ENCODE results near the gene FRRS1L. TPM values are rescaled to one million over a fixed set of nuclear protein-coding genes. Genes with fewer than 3 reads are reported as not detected.

The FRRS1L gene
- total and polyA plus RNA-seq, 2 of the 13 experiments (the other 11 are each of a cell fraction or from before 2014, with no cell fraction given), result 0.02 to 0.03 TPM

DNA sequence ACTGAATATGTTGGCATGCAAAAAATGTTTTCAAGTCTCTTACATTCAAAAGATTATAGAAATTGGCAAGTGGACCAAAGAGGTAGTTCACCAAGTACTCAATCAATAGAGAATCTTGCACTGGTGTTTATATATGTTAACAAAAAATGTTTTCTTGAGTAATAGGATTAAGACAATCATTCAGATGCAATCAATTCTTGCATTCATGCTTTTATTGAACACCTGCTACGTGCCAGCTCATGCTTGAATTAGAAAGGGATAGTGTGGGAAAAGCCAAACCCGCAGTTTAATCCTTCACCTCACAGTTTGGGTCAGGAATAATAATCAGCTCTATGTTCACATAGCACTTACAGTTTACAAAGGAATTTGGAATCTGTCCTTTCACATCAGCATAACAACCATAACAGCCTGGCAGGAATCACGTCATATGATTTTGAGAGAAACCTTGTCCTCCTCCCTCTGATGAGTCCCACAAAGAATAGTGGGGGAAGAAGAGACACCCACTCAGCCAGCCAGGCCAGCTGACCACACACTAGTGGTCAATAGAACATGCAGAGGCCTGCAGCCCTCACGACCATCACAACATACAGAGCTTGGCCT lies 36.8 kb upstream of the FRRS1L start (continued):
- TF ChIP-seq, protein P1, sequence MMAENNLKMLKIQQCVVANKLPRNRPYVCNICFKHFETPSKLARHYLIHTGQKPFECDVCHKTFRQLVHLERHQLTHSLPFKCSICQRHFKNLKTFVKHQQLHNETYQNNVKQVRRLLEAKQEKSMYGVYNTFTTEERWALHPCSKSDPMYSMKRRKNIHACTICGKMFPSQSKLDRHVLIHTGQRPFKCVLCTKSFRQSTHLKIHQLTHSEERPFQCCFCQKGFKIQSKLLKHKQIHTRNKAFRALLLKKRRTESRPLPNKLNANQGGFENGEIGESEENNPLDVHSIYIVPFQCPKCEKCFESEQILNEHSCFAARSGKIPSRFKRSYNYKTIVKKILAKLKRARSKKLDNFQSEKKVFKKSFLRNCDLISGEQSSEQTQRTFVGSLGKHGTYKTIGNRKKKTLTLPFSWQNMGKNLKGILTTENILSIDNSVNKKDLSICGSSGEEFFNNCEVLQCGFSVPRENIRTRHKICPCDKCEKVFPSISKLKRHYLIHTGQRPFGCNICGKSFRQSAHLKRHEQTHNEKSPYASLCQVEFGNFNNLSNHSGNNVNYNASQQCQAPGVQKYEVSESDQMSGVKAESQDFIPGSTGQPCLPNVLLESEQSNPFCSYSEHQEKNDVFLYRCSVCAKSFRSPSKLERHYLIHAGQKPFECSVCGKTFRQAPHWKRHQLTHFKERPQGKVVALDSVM (CRISPR knock-in tag; IDR thresholded peaks at IDR 0.05), result no peak
- TF ChIP-seq, protein P2, sequence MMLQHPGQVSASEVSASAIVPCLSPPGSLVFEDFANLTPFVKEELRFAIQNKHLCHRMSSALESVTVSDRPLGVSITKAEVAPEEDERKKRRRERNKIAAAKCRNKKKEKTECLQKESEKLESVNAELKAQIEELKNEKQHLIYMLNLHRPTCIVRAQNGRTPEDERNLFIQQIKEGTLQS (CRISPR knock-in tag; IDR thresholded peaks at IDR 0.05), result no peak
- no peak for TF ChIP-seq CBX2 (IDR thresholded peaks at IDR 0.05; ENCODE audit: low read depth, low read length)
- TF ChIP-seq CBX2 (CRISPR knock-in tag; IDR thresholded peaks at IDR 0.05; ENCODE audit: low read depth), result no peak
- no peak for TF ChIP-seq RFXAP (CRISPR knock-in tag; IDR thresholded peaks at IDR 0.05; ENCODE audit: borderline replicate concordance)
- no peak for TF ChIP-seq TCF7L2 (IDR thresholded peaks at IDR 0.05; ENCODE audit: low read depth, low read length)
- no peak for TF ChIP-seq FOXK2 (IDR thresholded peaks at IDR 0.05)
- TF ChIP-seq SOX5 (CRISPR knock-in tag; IDR thresholded peaks at IDR 0.05; ENCODE audit: borderline replicate concordance), result no peak
- TF ChIP-seq ZNF749 (CRISPR knock-in tag; IDR thresholded peaks at IDR 0.05; ENCODE audit: borderline replicate concordance), result no peak
- TF ChIP-seq ZNF335 (CRISPR knock-in tag; IDR thresholded peaks at IDR 0.05), result no peak
- no peak for TF ChIP-seq XRCC5 (optimal IDR thresholded peaks at IDR 0.05; ENCODE audit: low read length)
- TF ChIP-seq ZNF235 (CRISPR knock-in tag; IDR thresholded peaks at IDR 0.05; ENCODE audit: borderline replicate concordance), result no peak
- TF ChIP-seq, protein P3, sequence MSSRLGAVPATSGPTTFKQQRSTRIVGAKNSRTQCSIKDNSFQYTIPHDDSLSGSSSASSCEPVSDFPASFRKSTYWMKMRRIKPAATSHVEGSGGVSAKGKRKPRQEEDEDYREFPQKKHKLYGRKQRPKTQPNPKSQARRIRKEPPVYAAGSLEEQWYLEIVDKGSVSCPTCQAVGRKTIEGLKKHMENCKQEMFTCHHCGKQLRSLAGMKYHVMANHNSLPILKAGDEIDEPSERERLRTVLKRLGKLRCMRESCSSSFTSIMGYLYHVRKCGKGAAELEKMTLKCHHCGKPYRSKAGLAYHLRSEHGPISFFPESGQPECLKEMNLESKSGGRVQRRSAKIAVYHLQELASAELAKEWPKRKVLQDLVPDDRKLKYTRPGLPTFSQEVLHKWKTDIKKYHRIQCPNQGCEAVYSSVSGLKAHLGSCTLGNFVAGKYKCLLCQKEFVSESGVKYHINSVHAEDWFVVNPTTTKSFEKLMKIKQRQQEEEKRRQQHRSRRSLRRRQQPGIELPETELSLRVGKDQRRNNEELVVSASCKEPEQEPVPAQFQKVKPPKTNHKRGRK (CRISPR knock-in tag; IDR thresholded peaks at IDR 0.05), result no peak
- TF ChIP-seq ZNF761 (CRISPR knock-in tag; conservative IDR thresholded peaks at IDR 0.05), result no peak
- TF ChIP-seq, protein P4, sequence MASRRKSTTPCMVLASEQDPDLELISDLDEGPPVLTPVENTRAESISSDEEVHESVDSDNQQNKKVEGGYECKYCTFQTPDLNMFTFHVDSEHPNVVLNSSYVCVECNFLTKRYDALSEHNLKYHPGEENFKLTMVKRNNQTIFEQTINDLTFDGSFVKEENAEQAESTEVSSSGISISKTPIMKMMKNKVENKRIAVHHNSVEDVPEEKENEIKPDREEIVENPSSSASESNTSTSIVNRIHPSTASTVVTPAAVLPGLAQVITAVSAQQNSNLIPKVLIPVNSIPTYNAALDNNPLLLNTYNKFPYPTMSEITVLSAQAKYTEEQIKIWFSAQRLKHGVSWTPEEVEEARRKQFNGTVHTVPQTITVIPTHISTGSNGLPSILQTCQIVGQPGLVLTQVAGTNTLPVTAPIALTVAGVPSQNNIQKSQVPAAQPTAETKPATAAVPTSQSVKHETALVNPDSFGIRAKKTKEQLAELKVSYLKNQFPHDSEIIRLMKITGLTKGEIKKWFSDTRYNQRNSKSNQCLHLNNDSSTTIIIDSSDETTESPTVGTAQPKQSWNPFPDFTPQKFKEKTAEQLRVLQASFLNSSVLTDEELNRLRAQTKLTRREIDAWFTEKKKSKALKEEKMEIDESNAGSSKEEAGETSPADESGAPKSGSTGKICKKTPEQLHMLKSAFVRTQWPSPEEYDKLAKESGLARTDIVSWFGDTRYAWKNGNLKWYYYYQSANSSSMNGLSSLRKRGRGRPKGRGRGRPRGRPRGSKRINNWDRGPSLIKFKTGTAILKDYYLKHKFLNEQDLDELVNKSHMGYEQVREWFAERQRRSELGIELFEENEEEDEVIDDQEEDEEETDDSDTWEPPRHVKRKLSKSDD (CRISPR knock-in tag; IDR thresholded peaks at IDR 0.05; ENCODE audit: low read depth), result no peak
- TF ChIP-seq MBD4 (IDR thresholded peaks at IDR 0.05; ENCODE audit: borderline replicate concordance, low read length), result no peak

Data from HepG2 (cell line).